ENCODE results near the gene SPSB4. TPM values are rescaled to one million over a fixed set of nuclear protein-coding genes. Genes with fewer than 3 reads are reported as not detected.

The SPSB4 gene
- total RNA-seq: under 1 TPM in 1 of 4 donors, not detected in 3; 0.14 TPM

GRCh38 chr3:141050576-141051442 lies at the start of gene SPSB4:
SPSB4 (plus strand) TSS chr3:141051347; CDS start chr3:141066105, 14,758 bp downstream.
- no peaks in the 10 kb centered on the region for H3K36me3 ChIP-seq
- peak within 1 kb of the TSS in 3 of 4 donors; percentile 27 to 49 (median 37) for H3K4me3 ChIP-seq
- peak in 3 of 5 experiments; percentile 12 to 27 (median 14) for TF ChIP-seq CTCF (IDR thresholded peaks at IDR 0.05)
- TF ChIP-seq EP300 (IDR thresholded peaks at IDR 0.05; ENCODE audit: low read depth): no peak
- TF ChIP-seq POLR2A (IDR thresholded peaks at IDR 0.05): no peak
- no peak for TF ChIP-seq POLR2AphosphoS5 (IDR thresholded peaks at IDR 0.05)
- H3K9me3 ChIP-seq: no peaks in the 10 kb centered on the region
- intact Hi-C loops (cut with DNase I; ENCODE audit: low total_unique reads) (no loop called here), in situ Hi-C loops (cut with MboI; ENCODE audit: low pct_ligation_motif_present in 1 of 4, low pct_unique_long_range_greater_than_20kb in 1 of 4, low sequenced_read_pairs in 3 of 4) (no loop called here)
- H3K27me3 ChIP-seq: peaks cover 70% of the 10 kb centered on the region
- peaks cover 0 to 19% (median 12%) of the 10 kb centered on the region in 4 donors for H3K4me1 ChIP-seq
- H3K27ac ChIP-seq: no peak within 1 kb of the TSS
- peak; percentile 21 for DNase-seq
- WGBS, 2 donors (ENCODE audit: low coverage in 1 of 2): 6% methylated on average over 51 of the region's 68 CpGs; no CpG with 5 or more reads in 1 of the 2 donors

GRCh38 chr3:141006344-141006743 lies 44.8 kb upstream of the SPSB4 start:
- intact Hi-C loops (cut with DNase I; ENCODE audit: low total_unique reads): loop anchor here (5.0 kb wide), 1 partner anchor 186 kb away; no protein-coding TSS in a partner anchor
- no peaks in the 10 kb centered on the region for H3K9me3 ChIP-seq
- no peak overlapping the region for H3K4me3 ChIP-seq
- DNase-seq: no peak
- no peak overlapping the region for H3K27ac ChIP-seq
- TF ChIP-seq CTCF (IDR thresholded peaks at IDR 0.05) (no peak), POLR2A (IDR thresholded peaks at IDR 0.05) (no peak), POLR2AphosphoS5 (IDR thresholded peaks at IDR 0.05) (no peak), EP300 (IDR thresholded peaks at IDR 0.05; ENCODE audit: low read depth) (no peak)
- H3K36me3 ChIP-seq: no peaks in the 10 kb centered on the region
- WGBS, 2 donors (ENCODE audit: low coverage in 1 of 2): 70 to 100% methylated on average over 1 of the region's 1 CpG
- in situ Hi-C loops (cut with MboI; ENCODE audit: low pct_ligation_motif_present in 1 of 4, low pct_unique_long_range_greater_than_20kb in 1 of 4, low sequenced_read_pairs in 3 of 4): loop anchor here in 3 of 4 donors (25.0 kb wide), 2 partner anchors 106 to 181 kb away; no protein-coding TSS in a partner anchor
- no peaks in the 10 kb centered on the region for H3K4me1 ChIP-seq
- H3K27me3 ChIP-seq: peaks cover 4% of the 10 kb centered on the region

DNA sequence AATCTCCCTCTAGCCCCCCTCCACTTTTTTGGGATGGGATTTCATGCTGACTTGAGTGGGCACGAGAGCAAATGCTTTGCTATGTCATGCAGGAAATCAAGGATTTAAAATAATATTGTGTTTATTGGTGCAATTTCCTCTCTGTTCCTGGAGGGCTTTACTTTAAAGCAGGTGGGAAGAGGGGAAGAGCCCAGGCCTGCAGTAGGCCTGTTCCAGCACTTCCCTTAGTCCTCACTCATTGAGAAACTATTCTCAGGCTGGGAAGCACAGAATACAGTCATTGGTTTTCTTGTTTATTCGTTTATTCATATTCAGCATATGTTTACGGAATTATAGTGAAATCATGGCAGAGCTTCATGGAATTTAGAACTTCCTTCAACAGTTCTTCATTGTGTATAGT lies 41.7 kb upstream of the SPSB4 start:
- WGBS, 2 donors (ENCODE audit: low coverage in 1 of 2): 64 to 72% methylated on average over 3 of the region's 3 CpGs
- TF ChIP-seq POLR2AphosphoS5 (IDR thresholded peaks at IDR 0.05) (no peak), EP300 (IDR thresholded peaks at IDR 0.05; ENCODE audit: low read depth) (no peak), POLR2A (IDR thresholded peaks at IDR 0.05) (no peak), CTCF (IDR thresholded peaks at IDR 0.05) (no peak)
- no peaks in the 10 kb centered on the region for H3K4me1 ChIP-seq
- H3K9me3 ChIP-seq: no peaks in the 10 kb centered on the region
- H3K36me3 ChIP-seq: no peaks in the 10 kb centered on the region
- no peak overlapping the region for H3K4me3 ChIP-seq
- intact Hi-C loops (cut with DNase I; ENCODE audit: low total_unique reads) (loop anchor here (5.0 kb wide), 1 partner anchor 183 kb away; no protein-coding TSS in a partner anchor), in situ Hi-C loops (cut with MboI; ENCODE audit: low pct_ligation_motif_present in 1 of 4, low pct_unique_long_range_greater_than_20kb in 1 of 4, low sequenced_read_pairs in 3 of 4) (loop anchor here in 3 of 4 donors (25.0 kb wide), 2 partner anchors 103 to 178 kb away; no protein-coding TSS in a partner anchor)
- DNase-seq: no peak
- H3K27ac ChIP-seq: no peak overlapping the region
- peaks cover 4% of the 10 kb centered on the region for H3K27me3 ChIP-seq

DNA sequence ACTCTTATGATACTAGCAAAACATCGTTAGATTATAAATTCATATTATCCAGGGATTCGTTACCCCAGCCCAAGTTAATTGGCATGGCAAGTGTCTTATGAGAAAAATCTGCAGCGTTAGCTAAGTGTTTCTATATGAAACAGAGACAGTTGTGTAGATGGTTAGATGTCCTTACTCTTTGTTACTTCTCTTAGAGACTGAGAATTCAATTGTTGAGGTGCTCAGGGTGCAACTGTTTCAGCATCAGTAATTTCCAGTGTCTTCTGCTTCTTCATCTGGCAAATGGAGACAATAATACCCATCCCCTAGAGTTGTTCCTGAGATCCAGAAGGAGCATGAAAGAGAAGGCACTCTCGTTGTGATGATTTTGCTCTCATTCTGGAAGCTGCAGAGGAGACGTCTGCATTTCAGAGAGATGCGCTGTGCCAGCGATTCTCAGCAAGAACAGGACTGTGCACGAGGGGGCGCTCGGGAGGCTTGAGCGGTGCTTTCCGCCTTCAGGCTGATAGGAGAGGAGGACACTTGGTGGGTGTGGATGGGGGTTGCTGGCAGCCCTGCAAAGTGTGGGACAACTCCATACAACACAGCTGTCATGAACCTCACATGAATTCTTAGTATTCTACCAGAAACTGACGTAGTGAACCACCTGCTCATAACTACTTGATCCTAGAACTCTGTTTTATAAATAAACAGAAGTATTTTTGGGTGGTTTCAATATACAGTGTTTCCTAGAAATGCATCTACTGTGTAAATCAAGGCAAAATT lies 39.7 kb upstream of the SPSB4 start:
- TF ChIP-seq CTCF (IDR thresholded peaks at IDR 0.05) (peak; percentile 50 to 71 (median 69)), POLR2AphosphoS5 (IDR thresholded peaks at IDR 0.05) (no peak), POLR2A (IDR thresholded peaks at IDR 0.05) (no peak), EP300 (IDR thresholded peaks at IDR 0.05; ENCODE audit: low read depth) (no peak)
- intact Hi-C loops (cut with DNase I; ENCODE audit: low total_unique reads): no loop called here
- H3K9me3 ChIP-seq: no peaks in the 10 kb centered on the region
- in situ Hi-C loops (cut with MboI; ENCODE audit: low pct_ligation_motif_present in 1 of 4, low pct_unique_long_range_greater_than_20kb in 1 of 4, low sequenced_read_pairs in 3 of 4): loop anchor here (5.0 to 25.0 kb wide), 4 partner anchors 101 to 183 kb away; no protein-coding TSS in a partner anchor
- H3K36me3 ChIP-seq: no peaks in the 10 kb centered on the region
- H3K4me3 ChIP-seq: no peak overlapping the region
- H3K27ac ChIP-seq: no peak overlapping the region
- 17 to 33% methylated on average over 1 to 13 of the region's 13 CpGs for WGBS, 2 donors (ENCODE audit: low coverage in 1 of 2)
- H3K27me3 ChIP-seq: peaks cover 4% of the 10 kb centered on the region
- DNase-seq: peak; percentile 71
- no peaks in the 10 kb centered on the region for H3K4me1 ChIP-seq

All from transverse colon (tissue), 4 donors.